Panc1 (cell line): Measurements from ENCODE around the gene KCNG2. TPM values are rescaled to one million over a fixed set of nuclear protein-coding genes. Genes with fewer than 3 reads are reported as not detected.

Experiments used
- ATAC-seq: fragments of 200-7000 bp; cut with Tn5 transposase; 2 replicates; pipeline ENCODE4 v1.9.1; 2020; ENCODE audit warnings: mild to moderate bottlenecking, moderate library complexity
- BruUV-seq: library from RNA; stranded (reverse); fragments of 400-500 nt; replicated peaks from 2 replicates; lab custom pipeline; 2021; lab: Mats Ljungman, UMichigan
- CTCF ChIA-PET: fragments of 300-600 bp; sonication (Branson Sonifier 250); formaldehyde crosslinking; loops from one replicate; lab custom pipeline; 2022; ENCODE audit warnings: antibody characterized with exemption; lab: Charles Lee
- POLR2A ChIA-PET: fragments of 300-600 bp; sonication (Branson Sonifier 250); formaldehyde crosslinking; loops from one replicate; lab custom pipeline; 2022; ENCODE audit warnings: antibody characterized with exemption; lab: Charles Lee
- DNase-seq: peaks from one replicate; pipeline ENCODE4 v3.0.0-alpha.2; 2010; ENCODE audit warnings: low read depth, low spot score
- H3K27ac ChIP-seq: 2 replicates; pipeline ENCODE4 v1.5.1; 2011; ENCODE audit warnings: mild to moderate bottlenecking, low read length, inconsistent platforms
- H3K27me3 ChIP-seq: fragments of 200-500 bp; sonication (Bioruptor generic); 2 replicates; pipeline ENCODE4 v1.6.0; 2014; ENCODE audit warnings: low read length, inconsistent platforms; ENCODE audit not compliant: control insufficient read depth, insufficient read depth
- H3K36me3 ChIP-seq: fragments of 200-500 bp; sonication (Bioruptor generic); 2 replicates; pipeline ENCODE4 v1.5.1; 2014; ENCODE audit warnings: inconsistent platforms, mild to moderate bottlenecking, low read length, moderate library complexity; ENCODE audit not compliant: control insufficient read depth, insufficient read depth
- H3K4me1 ChIP-seq: 2 replicates; pipeline ENCODE4 v1.5.1; 2011; ENCODE audit warnings: inconsistent platforms, mild to moderate bottlenecking, low read length, moderate library complexity; ENCODE audit not compliant: control insufficient read depth, insufficient read depth
- H3K4me3 ChIP-seq, 2 experiments: 2 replicates each; pipeline ENCODE4 v1.5.1; 2011 to 2012; ENCODE audit warnings: low read depth in 2 of 2, low read length in 2 of 2, mild to moderate bottlenecking in 2 of 2, inconsistent platforms in 1 of 2, moderate library complexity in 1 of 2
- H3K9me3 ChIP-seq: fragments of 200-500 bp; sonication (Bioruptor generic); 2 replicates; pipeline ENCODE4 v1.5.1; 2014; ENCODE audit warnings: low read depth, mild to moderate bottlenecking, inconsistent platforms, low read length, moderate library complexity; ENCODE audit not compliant: control insufficient read depth, insufficient read depth
- CTCF ChIP-seq: fragments of 450-650 bp; IDR thresholded peaks from 2 replicates; pipeline ENCODE4 v1.5.1; 2017; ENCODE audit warnings: mild to moderate bottlenecking
- POLR2AphosphoS5 ChIP-seq: IDR thresholded peaks from 2 replicates; pipeline ENCODE4 v1.6.1; 2012; ENCODE audit warnings: mild to moderate bottlenecking, low read depth, low read length, moderate library complexity
- REST ChIP-seq, 2 experiments: IDR thresholded peaks; 2 replicates each; pipeline ENCODE4 v1.6.1; 2011 to 2012; ENCODE audit warnings: low read depth in 2 of 2, control low read depth in 1 of 2, low read length in 1 of 2, mild to moderate bottlenecking in 1 of 2, moderate library complexity in 1 of 2; ENCODE audit not compliant: insufficient read depth in 1 of 2
- SIN3A ChIP-seq: IDR thresholded peaks from 2 replicates; pipeline ENCODE4 v1.6.1; 2012; ENCODE audit warnings: low read depth, mild to moderate bottlenecking, low read length, moderate library complexity, borderline replicate concordance; ENCODE audit not compliant: insufficient read depth
- TCF7L2 ChIP-seq: IDR thresholded peaks from 2 replicates; pipeline ENCODE4 v1.6.1; 2011; ENCODE audit warnings: mild to moderate bottlenecking, low read depth, low read length, inconsistent platforms
- in situ Hi-C: cut with HindIII; loops from 2 replicates; pipeline ENCODE4 v1.10.0; 2016; ENCODE audit warnings: low sequenced_read_pairs, low pct_unique_long_range_greater_than_20kb
- intact Hi-C: fragments of 100-400 bp; cut with micrococcal nuclease; formaldehyde crosslinking; loops from one replicate; pipeline ENCODE4 v1.10.0; 2022; ENCODE audit not compliant: unreplicated experiment
- total RNA-seq: library from RNA; stranded (reverse); gene quantifications from one replicate; pipeline ENCODE4 v1.2.1, GENCODE V29; 2021; ENCODE audit not compliant: unreplicated experiment

KCNG2 gene
- total RNA-seq, 1 experiment from 2014 or later, result not detected

GRCh38 chr18:79904357-79905147, 106.8 kb downstream of the KCNG2 start:
- BruUV-seq, result no TSS peak
- no peaks in the 10 kb centered on the region for H3K36me3 ChIP-seq
- POLR2A ChIA-PET, result interaction anchor here (0.6 kb wide), 1 partner anchor 65 kb away, joined by 3 read pairs; no protein-coding TSS in a partner anchor
- ATAC-seq, result no peak
- TF ChIP-seq REST (IDR thresholded peaks at IDR 0.05; ENCODE audit: insufficient read depth in 1 of 2, low read depth in 2 of 2, low read length in 1 of 2) (no peak), TCF7L2 (no peak), CTCF (no peak), POLR2AphosphoS5 (no peak), SIN3A (no peak)
- no peaks in the 10 kb centered on the region for H3K4me1 ChIP-seq
- DNase-seq, result no peak
- in situ Hi-C loops, result no loop called here
- H3K9me3 ChIP-seq, result no peaks in the 10 kb centered on the region
- H3K27me3 ChIP-seq, result no peaks in the 10 kb centered on the region
- CTCF ChIA-PET, result no interaction called here
- H3K27ac ChIP-seq, result no peak overlapping the region
- H3K4me3 ChIP-seq, result no peak overlapping the region
- intact Hi-C loops, result no loop called here

GRCh38 chr18:79905389-79905911, 107.7 kb downstream of the KCNG2 start:
- BruUV-seq, result no TSS peak
- Histone ChIP-seq H3K27ac (no peak overlapping the region), H3K36me3 (no peaks in the 10 kb centered on the region), H3K27me3 (no peaks in the 10 kb centered on the region), H3K9me3 (no peaks in the 10 kb centered on the region), H3K4me1 (no peaks in the 10 kb centered on the region), H3K4me3 (no peak overlapping the region)
- DNase-seq (no peak), ATAC-seq (no peak)
- CTCF ChIA-PET, result no interaction called here
- no peak for TF ChIP-seq REST (IDR thresholded peaks at IDR 0.05; ENCODE audit: insufficient read depth in 1 of 2, low read depth in 2 of 2, low read length in 1 of 2)
- no peak for TF ChIP-seq TCF7L2
- no peak for TF ChIP-seq CTCF
- TF ChIP-seq SIN3A, result no peak
- no peak for TF ChIP-seq POLR2AphosphoS5
- intact Hi-C loops (no loop called here), in situ Hi-C loops (no loop called here)
- POLR2A ChIA-PET, result no interaction called here
